Amniotic stem cell (primary cell): ENCODE results near the gene FUT8.
"Not testable (repeated sequence)": the region's sequence is repeated elsewhere in the genome, so short reads cannot be mapped to it uniquely, and the experiment has no call there.

ENCODE experiments used
- DNase-seq: peaks from one replicate; lab custom pipeline; 2025; lab: John Stamatoyannopoulos, UW

The FUT8 gene

GRCh38 chr14:65453807-65454480 is 41.4 kb downstream of the FUT8 start:
- no peak for DNase-seq

GRCh38 chr14:65456247-65456646 is 43.7 kb downstream of the FUT8 start:
- no peak for DNase-seq

GRCh38 chr14:65461730-65462129 is 49.2 kb downstream of the FUT8 start:
- DNase-seq, result no peak

- no peak for DNase-seq
Measured at GRCh38 chr14:65462411-65462810, 49.9 kb downstream of the FUT8 start.

- no peak for DNase-seq
Measured at GRCh38 chr14:65465584-65465983, 53.1 kb downstream of the FUT8 start.

GRCh38 chr14:65467926-65468325 is 55.4 kb downstream of the FUT8 start:
- DNase-seq, result not testable (repeated sequence)

- no peak for DNase-seq
Measured at GRCh38 chr14:65469903-65470302, 57.4 kb downstream of the FUT8 start.

GRCh38 chr14:65470404-65470880 is 57.9 kb downstream of the FUT8 start:
- DNase-seq, result no peak

GRCh38 chr14:65471038-65471878 is 58.7 kb downstream of the FUT8 start:
- no peak for DNase-seq

GRCh38 chr14:65472189-65472588 is 59.7 kb downstream of the FUT8 start:
- DNase-seq, result no peak

GRCh38 chr14:65476273-65476941 is 63.9 kb downstream of the FUT8 start:
- DNase-seq, result no peak

GRCh38 chr14:65476942-65477318 is 64.4 kb downstream of the FUT8 start:
- no peak for DNase-seq

GRCh38 chr14:65478017-65478416 is 65.5 kb downstream of the FUT8 start:
- no peak for DNase-seq

- no peak for DNase-seq
Measured at GRCh38 chr14:65478596-65478995, 66.1 kb downstream of the FUT8 start.

GRCh38 chr14:65479386-65479785 is 66.9 kb downstream of the FUT8 start:
- DNase-seq, result no peak

- DNase-seq, result no peak
Measured at GRCh38 chr14:65482757-65483438, 70.4 kb downstream of the FUT8 start.

GRCh38 chr14:65483647-65484046 is 71.1 kb downstream of the FUT8 start:
- no peak for DNase-seq

- no peak for DNase-seq
Measured at GRCh38 chr14:65485516-65485915, 73.0 kb downstream of the FUT8 start.

- DNase-seq, result no peak
Measured at GRCh38 chr14:65486863-65487262, 74.3 kb downstream of the FUT8 start.

GRCh38 chr14:65487783-65488494 is 75.4 kb downstream of the FUT8 start:
- DNase-seq, result no peak

- DNase-seq, result no peak
Measured at GRCh38 chr14:65491274-65491673, 78.7 kb downstream of the FUT8 start.

GRCh38 chr14:65492266-65492665 is 79.7 kb downstream of the FUT8 start:
- no peak for DNase-seq
